Measurements from ENCODE around the gene PRR36.

PRR36 gene

GRCh38 chr19:7888145-7888825 is 14.1 kb upstream of the PRR36 start, which contains the start of gene LRRC8E:
LRRC8E (plus strand) TSS chr19:7888510; CDS start chr19:7895604, 7,094 bp downstream.
- H3K36me3 ChIP-seq (ENCODE audit: control insufficient read depth, insufficient read depth, low read length), result no peaks in the 10 kb centered on the region
- H3K27me3 ChIP-seq (ENCODE audit: control insufficient read depth, insufficient read depth, low read length), result peaks cover 3% of the 10 kb centered on the region
- peak within 1 kb of the TSS; percentile 56 for H3K4me3 ChIP-seq (ENCODE audit: low read length)
- peak within 1 kb of the TSS; percentile 86 for H3K9ac ChIP-seq (ENCODE audit: low read length)
- H3K4me1 ChIP-seq (ENCODE audit: control insufficient read depth, insufficient read depth, low read length), result peaks cover 12% of the 10 kb centered on the region
- H3K9me3 ChIP-seq (ENCODE audit: control insufficient read depth, low read length), result no peaks in the 10 kb centered on the region

GRCh38 chr19:7887408-7888144 is 13.4 kb upstream of the PRR36 start:
- H3K27me3 ChIP-seq (ENCODE audit: control insufficient read depth, insufficient read depth, low read length), result peaks cover 3% of the 10 kb centered on the region
- no peak overlapping the region for H3K4me3 ChIP-seq (ENCODE audit: low read length)
- no peaks in the 10 kb centered on the region for H3K9me3 ChIP-seq (ENCODE audit: control insufficient read depth, low read length)
- peaks cover 12% of the 10 kb centered on the region for H3K4me1 ChIP-seq (ENCODE audit: control insufficient read depth, insufficient read depth, low read length)
- peak overlapping the region; percentile 86 for H3K9ac ChIP-seq (ENCODE audit: low read length)
- no peaks in the 10 kb centered on the region for H3K36me3 ChIP-seq (ENCODE audit: control insufficient read depth, insufficient read depth, low read length)

- no peaks in the 10 kb centered on the region for H3K9me3 ChIP-seq (ENCODE audit: control insufficient read depth, low read length)
- H3K36me3 ChIP-seq (ENCODE audit: control insufficient read depth, insufficient read depth, low read length), result no peaks in the 10 kb centered on the region
- peaks cover 3% of the 10 kb centered on the region for H3K27me3 ChIP-seq (ENCODE audit: control insufficient read depth, insufficient read depth, low read length)
- no peak overlapping the region for H3K4me3 ChIP-seq (ENCODE audit: low read length)
- peaks cover 12% of the 10 kb centered on the region for H3K4me1 ChIP-seq (ENCODE audit: control insufficient read depth, insufficient read depth, low read length)
- no peak overlapping the region for H3K9ac ChIP-seq (ENCODE audit: low read length)
These were observed 11.6 kb upstream of the PRR36 start for GRCh38 chr19:7885818-7886217.

GRCh38 chr19:7883796-7884570 is 9.8 kb upstream of the PRR36 start:
- H3K36me3 ChIP-seq (ENCODE audit: control insufficient read depth, insufficient read depth, low read length), result no peaks in the 10 kb centered on the region
- H3K4me1 ChIP-seq (ENCODE audit: control insufficient read depth, insufficient read depth, low read length), result peaks cover 10% of the 10 kb centered on the region
- H3K9ac ChIP-seq (ENCODE audit: low read length), result no peak overlapping the region
- no peak overlapping the region for H3K4me3 ChIP-seq (ENCODE audit: low read length)
- H3K27me3 ChIP-seq (ENCODE audit: control insufficient read depth, insufficient read depth, low read length), result peaks cover 3% of the 10 kb centered on the region
- no peaks in the 10 kb centered on the region for H3K9me3 ChIP-seq (ENCODE audit: control insufficient read depth, low read length)

GRCh38 chr19:7883105-7883504 is 8.9 kb upstream of the PRR36 start:
- Histone ChIP-seq H3K9me3 (ENCODE audit: control insufficient read depth, low read length) (no peaks in the 10 kb centered on the region), H3K9ac (ENCODE audit: low read length) (no peak overlapping the region), H3K36me3 (ENCODE audit: control insufficient read depth, insufficient read depth, low read length) (no peaks in the 10 kb centered on the region), H3K27me3 (ENCODE audit: control insufficient read depth, insufficient read depth, low read length) (no peaks in the 10 kb centered on the region), H3K4me3 (ENCODE audit: low read length) (no peak overlapping the region), H3K4me1 (ENCODE audit: control insufficient read depth, insufficient read depth, low read length) (peaks cover 3% of the 10 kb centered on the region)

GRCh38 chr19:7881910-7882309 is 7.7 kb upstream of the PRR36 start:
- H3K9ac ChIP-seq (ENCODE audit: low read length), result no peak overlapping the region
- no peaks in the 10 kb centered on the region for H3K27me3 ChIP-seq (ENCODE audit: control insufficient read depth, insufficient read depth, low read length)
- no peaks in the 10 kb centered on the region for H3K36me3 ChIP-seq (ENCODE audit: control insufficient read depth, insufficient read depth, low read length)
- no peaks in the 10 kb centered on the region for H3K9me3 ChIP-seq (ENCODE audit: control insufficient read depth, low read length)
- no peak overlapping the region for H3K4me3 ChIP-seq (ENCODE audit: low read length)
- H3K4me1 ChIP-seq (ENCODE audit: control insufficient read depth, insufficient read depth, low read length), result no peaks in the 10 kb centered on the region

- Histone ChIP-seq H3K36me3 (ENCODE audit: control insufficient read depth, insufficient read depth, low read length) (no peaks in the 10 kb centered on the region), H3K4me1 (ENCODE audit: control insufficient read depth, insufficient read depth, low read length) (peaks cover under 1% of the 10 kb centered on the region), H3K9ac (ENCODE audit: low read length) (no peak overlapping the region), H3K9me3 (ENCODE audit: control insufficient read depth, low read length) (no peaks in the 10 kb centered on the region), H3K27me3 (ENCODE audit: control insufficient read depth, insufficient read depth, low read length) (peaks cover 6% of the 10 kb centered on the region), H3K4me3 (ENCODE audit: low read length) (no peak overlapping the region)
These were observed 5.6 kb upstream of the PRR36 start for GRCh38 chr19:7879836-7880235.

- Histone ChIP-seq H3K9ac (ENCODE audit: low read length) (no peak overlapping the region), H3K36me3 (ENCODE audit: control insufficient read depth, insufficient read depth, low read length) (no peaks in the 10 kb centered on the region), H3K27me3 (ENCODE audit: control insufficient read depth, insufficient read depth, low read length) (peaks cover 12% of the 10 kb centered on the region), H3K4me1 (ENCODE audit: control insufficient read depth, insufficient read depth, low read length) (peaks cover 5% of the 10 kb centered on the region), H3K9me3 (ENCODE audit: control insufficient read depth, low read length) (no peaks in the 10 kb centered on the region), H3K4me3 (ENCODE audit: low read length) (no peak overlapping the region)
These were observed 5.1 kb upstream of the PRR36 start for GRCh38 chr19:7879111-7879807.

- Histone ChIP-seq H3K4me3 (ENCODE audit: low read length) (no peak overlapping the region), H3K27me3 (ENCODE audit: control insufficient read depth, insufficient read depth, low read length) (peaks cover 28% of the 10 kb centered on the region), H3K9ac (ENCODE audit: low read length) (no peak overlapping the region), H3K36me3 (ENCODE audit: control insufficient read depth, insufficient read depth, low read length) (no peaks in the 10 kb centered on the region), H3K9me3 (ENCODE audit: control insufficient read depth, low read length) (no peaks in the 10 kb centered on the region), H3K4me1 (ENCODE audit: control insufficient read depth, insufficient read depth, low read length) (peaks cover 7% of the 10 kb centered on the region)
These were observed 3.2 kb upstream of the PRR36 start for GRCh38 chr19:7877249-7877836.

- peaks cover 30% of the 10 kb centered on the region for H3K4me1 ChIP-seq (ENCODE audit: control insufficient read depth, insufficient read depth, low read length)
- H3K9me3 ChIP-seq (ENCODE audit: control insufficient read depth, low read length), result no peaks in the 10 kb centered on the region
- H3K9ac ChIP-seq (ENCODE audit: low read length), result peak overlapping the region; percentile 48
- no peaks in the 10 kb centered on the region for H3K36me3 ChIP-seq (ENCODE audit: control insufficient read depth, insufficient read depth, low read length)
- H3K27me3 ChIP-seq (ENCODE audit: control insufficient read depth, insufficient read depth, low read length), result peaks cover 31% of the 10 kb centered on the region
- no peak overlapping the region for H3K4me3 ChIP-seq (ENCODE audit: low read length)
These were observed 695 bp upstream of the PRR36 start for GRCh38 chr19:7874897-7875273.

- no peaks in the 10 kb centered on the region for H3K36me3 ChIP-seq (ENCODE audit: control insufficient read depth, insufficient read depth, low read length)
- H3K4me3 ChIP-seq (ENCODE audit: low read length), result no peak overlapping the region
- H3K9ac ChIP-seq (ENCODE audit: low read length), result no peak overlapping the region
- peaks cover 31% of the 10 kb centered on the region for H3K27me3 ChIP-seq (ENCODE audit: control insufficient read depth, insufficient read depth, low read length)
- H3K9me3 ChIP-seq (ENCODE audit: control insufficient read depth, low read length), result no peaks in the 10 kb centered on the region
- peaks cover 40% of the 10 kb centered on the region for H3K4me1 ChIP-seq (ENCODE audit: control insufficient read depth, insufficient read depth, low read length)
These were observed 700 bp downstream of the PRR36 start for GRCh38 chr19:7873304-7874075.
